GM23338 (cell line): ENCODE data around the gene ADGRG7. TPM values are rescaled to one million over a fixed set of nuclear protein-coding genes. Genes with fewer than 3 reads are reported as not detected.
A peak's percentile ranks its signal among the peaks of the same experiment; 100 is the strongest.

Experiments
- ATAC-seq: fragments of 200-7000 bp; cut with Tn5 transposase; 3 replicates; pipeline ENCODE4 v1.9.1; 2020
- DNase-seq: peaks from one replicate; pipeline ENCODE4 v3.0.0-alpha.2; 2015; ENCODE audit warnings: low spot score
- H2AFZ ChIP-seq: fragments of 200-600 bp; sonication (generic); 2 replicates; pipeline ENCODE4 v1.8.0; 2016; ENCODE audit warnings: antibody characterized with exemption, mild to moderate bottlenecking, moderate library complexity
- H3F3A ChIP-seq: fragments of 200-600 bp; sonication (generic); replicated peaks from 2 replicates; pipeline ENCODE4 v1.8.0; 2017; ENCODE audit warnings: antibody characterized with exemption, mixed run types, low read depth
- H3K27ac ChIP-seq: fragments of 200-600 bp; sonication (generic); 2 replicates; pipeline ENCODE4 v1.6.1; 2016; ENCODE audit warnings: low read depth
- H3K27me3 ChIP-seq: fragments of 200-600 bp; sonication (generic); 2 replicates; pipeline ENCODE4 v1.8.0; 2016; ENCODE audit warnings: mild to moderate bottlenecking, mixed run types, moderate library complexity; ENCODE audit not compliant: insufficient read depth
- H3K36me3 ChIP-seq: fragments of 200-600 bp; sonication (generic); 2 replicates; pipeline ENCODE4 v1.8.0; 2016; ENCODE audit warnings: mild to moderate bottlenecking; ENCODE audit not compliant: insufficient read depth
- H3K4me1 ChIP-seq: fragments of 200-600 bp; sonication (generic); 2 replicates; pipeline ENCODE4 v1.8.0; 2016; ENCODE audit warnings: mild to moderate bottlenecking, moderate library complexity; ENCODE audit not compliant: insufficient read depth
- H3K4me2 ChIP-seq: fragments of 200-600 bp; sonication (generic); 2 replicates; pipeline ENCODE4 v1.7.1; 2017; ENCODE audit warnings: mixed run types
- H3K4me3 ChIP-seq: fragments of 200-600 bp; sonication (generic); 2 replicates; pipeline ENCODE4 v1.6.1; 2016; ENCODE audit warnings: mixed run types
- H3K79me2 ChIP-seq: fragments of 200-600 bp; sonication (generic); replicated peaks from 2 replicates; pipeline ENCODE4 v1.8.0; 2017; ENCODE audit warnings: mild to moderate bottlenecking; ENCODE audit not compliant: insufficient read depth
- H3K9me2 ChIP-seq: fragments of 200-600 bp; sonication (generic); 2 replicates; pipeline ENCODE4 v1.8.0; 2017; ENCODE audit not compliant: insufficient read depth
- H4K20me1 ChIP-seq: fragments of 200-600 bp; sonication (generic); replicated peaks from 2 replicates; pipeline ENCODE4 v1.8.0; 2017; ENCODE audit warnings: mild to moderate bottlenecking; ENCODE audit not compliant: insufficient read depth
- H3K27ac Mint-ChIP-seq: 2 replicates; pipeline ENCODE4 v1.8.0; 2020; ENCODE audit warnings: inconsistent platforms, mild to moderate bottlenecking, moderate library complexity, mixed read lengths
- H3K27me3 Mint-ChIP-seq: 3 replicates; pipeline ENCODE4 v1.8.0; 2022; ENCODE audit warnings: low read depth, mild to moderate bottlenecking, moderate library complexity, mixed read lengths, inconsistent platforms; ENCODE audit not compliant: insufficient read depth, poor library complexity
- H3K36me3 Mint-ChIP-seq: 3 replicates; pipeline ENCODE4 v1.8.0; 2021; ENCODE audit warnings: low read depth, mild to moderate bottlenecking, inconsistent platforms, moderate library complexity, mixed read lengths
- H3K4me1 Mint-ChIP-seq: 3 replicates; pipeline ENCODE4 v1.8.0; 2020; ENCODE audit warnings: mild to moderate bottlenecking, inconsistent platforms, mixed read lengths
- H3K4me3 Mint-ChIP-seq: 3 replicates; pipeline ENCODE4 v1.8.0; 2021; ENCODE audit warnings: moderate library complexity, mild to moderate bottlenecking, inconsistent platforms, mixed read lengths
- H3K9me3 Mint-ChIP-seq: 3 replicates; pipeline ENCODE4 v1.8.0; 2020; ENCODE audit warnings: moderate library complexity, mild to moderate bottlenecking, inconsistent platforms, mixed read lengths
- CREB1 ChIP-seq: fragments of 250-450 bp; sonication (Bioruptor Pico); IDR thresholded peaks from 2 replicates; pipeline ENCODE4 v1.5.0; 2020; ENCODE audit warnings: low read depth, mild to moderate bottlenecking, moderate library complexity
- EZH2 ChIP-seq: fragments of 200-600 bp; sonication (generic); IDR thresholded peaks from one replicate; pipeline ENCODE4 v1.8.0; 2017; ENCODE audit warnings: antibody characterized with exemption, mild to moderate bottlenecking, low read depth; ENCODE audit not compliant: unreplicated experiment
- EZH2phosphoT487 ChIP-seq: fragments of 200-600 bp; sonication (generic); IDR thresholded peaks from one replicate; pipeline ENCODE4 v1.8.1; 2018; ENCODE audit warnings: antibody characterized with exemption; ENCODE audit not compliant: unreplicated experiment
- JUNB ChIP-seq: IDR thresholded peaks from one replicate; pipeline ENCODE4 v1.6.1; 2016; ENCODE audit warnings: antibody characterized with exemption; ENCODE audit not compliant: unreplicated experiment
- NANOG ChIP-seq: IDR thresholded peaks from 2 replicates; pipeline ENCODE4 v1.6.1; 2016; ENCODE audit warnings: antibody characterized with exemption, borderline replicate concordance
- POLR2AphosphoS5 ChIP-seq: IDR thresholded peaks from 2 replicates; pipeline ENCODE4 v1.6.1; 2016; ENCODE audit warnings: antibody characterized with exemption, low read depth
- STAT1 ChIP-seq: IDR thresholded peaks from one replicate; pipeline ENCODE4 v1.6.1; 2016; ENCODE audit warnings: antibody characterized with exemption; ENCODE audit not compliant: unreplicated experiment
- ZNF114 ChIP-seq: fragments of 250-450 bp; sonication (Bioruptor Pico); IDR thresholded peaks from 2 replicates; pipeline ENCODE4 v1.5.0; 2020; ENCODE audit warnings: mild to moderate bottlenecking, moderate library complexity
- ZNF331 ChIP-seq: fragments of 250-450 bp; sonication (Bioruptor Pico); IDR thresholded peaks from 2 replicates; pipeline ENCODE4 v1.5.0; 2020; ENCODE audit warnings: low read depth, mild to moderate bottlenecking, moderate library complexity
- polyA plus RNA-seq: library from polyadenylated mRNA; unstranded; fragments of >200 nt; fragmentation: Nextera tagmentation; extraction: Ambion mirVana; gene quantifications from 2 replicates; pipeline ENCODE4 v1.2.1, GENCODE V29; 2016
- total RNA-seq: library from RNA; depleted of rRNA; stranded (reverse); fragments of >200 nt; shearing (Covaris generic); gene quantifications from 2 replicates; pipeline ENCODE4 v1.2.3, GENCODE V29; 2014
- TF ChIP-seq, protein P1 (sequence below): IDR thresholded peaks from 2 replicates; pipeline ENCODE4 v1.6.1; 2016; ENCODE audit warnings: antibody characterized with exemption
- TF ChIP-seq, protein P2 (sequence below): IDR thresholded peaks from one replicate; pipeline ENCODE4 v1.6.1; 2018; ENCODE audit warnings: antibody characterized with exemption; ENCODE audit not compliant: unreplicated experiment
- TF ChIP-seq, protein P3 (sequence below), 2 experiments: fragments of 200-600 bp in 1 of 2; sonication (generic) in 1 of 2; conservative IDR thresholded peaks; 2 replicates each; pipeline versions ENCODE4 v1.5.1 to v1.6.1; 2016 to 2017; ENCODE audit warnings: antibody characterized with exemption in 2 of 2, low read depth in 2 of 2, mild to moderate bottlenecking in 2 of 2, moderate library complexity in 1 of 2

Gene ADGRG7
- total and polyA plus RNA-seq, 2 experiments from 2014 or later: not detected

DNA sequence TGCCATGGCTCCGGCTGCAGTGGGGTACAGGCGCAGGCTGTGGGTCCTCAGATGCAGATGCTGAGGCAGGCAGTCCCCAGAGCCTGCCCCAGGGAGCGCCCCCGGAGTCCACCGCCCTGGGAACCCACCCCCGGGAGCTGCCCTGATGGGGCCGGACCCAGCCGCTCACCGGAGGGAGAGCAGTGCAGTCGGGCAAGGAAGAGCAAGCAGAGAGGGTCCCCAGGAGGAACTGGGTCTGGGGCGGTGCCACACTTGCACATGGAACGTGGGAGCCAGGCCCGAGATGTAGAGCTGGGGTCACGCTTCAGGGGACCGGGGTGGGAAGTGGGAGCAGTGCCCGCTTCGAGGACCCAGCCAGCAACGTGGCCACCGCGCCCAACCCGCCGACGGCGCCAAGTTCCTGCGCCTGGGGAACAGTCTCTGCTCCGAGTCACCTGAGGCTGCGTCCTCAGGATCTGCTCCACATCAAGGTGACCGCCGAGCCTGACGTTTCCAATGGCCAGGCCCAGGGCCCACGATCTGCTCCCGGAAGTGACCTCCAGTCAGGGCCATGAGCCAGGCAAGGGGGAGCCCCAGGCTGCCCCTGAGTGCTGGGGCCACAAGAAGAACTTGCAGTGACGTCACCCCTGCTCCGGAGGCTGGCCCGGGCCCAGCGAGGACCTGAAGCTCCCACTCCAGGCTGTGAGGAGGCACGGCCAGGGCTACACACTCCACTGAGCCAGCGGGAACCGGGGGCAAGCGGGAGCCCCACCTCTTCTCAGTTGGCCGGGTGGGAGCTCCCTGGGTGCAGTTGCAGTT, 72.9 kb downstream of the ADGRG7 start:
- Mint-ChIP-seq H3K27me3 (no peaks in the 10 kb centered on the region), H3K4me1 (no peaks in the 10 kb centered on the region), H3K9me3 (no peaks in the 10 kb centered on the region), H3K36me3 (no peaks in the 10 kb centered on the region), H3K4me3 (no peak overlapping the region), H3K27ac (no peak overlapping the region)
- no peak overlapping the region for H3K27ac ChIP-seq
- H3K9me2 ChIP-seq: no peaks in the 10 kb centered on the region
- TF ChIP-seq NANOG: no peak
- TF ChIP-seq, protein P1, sequence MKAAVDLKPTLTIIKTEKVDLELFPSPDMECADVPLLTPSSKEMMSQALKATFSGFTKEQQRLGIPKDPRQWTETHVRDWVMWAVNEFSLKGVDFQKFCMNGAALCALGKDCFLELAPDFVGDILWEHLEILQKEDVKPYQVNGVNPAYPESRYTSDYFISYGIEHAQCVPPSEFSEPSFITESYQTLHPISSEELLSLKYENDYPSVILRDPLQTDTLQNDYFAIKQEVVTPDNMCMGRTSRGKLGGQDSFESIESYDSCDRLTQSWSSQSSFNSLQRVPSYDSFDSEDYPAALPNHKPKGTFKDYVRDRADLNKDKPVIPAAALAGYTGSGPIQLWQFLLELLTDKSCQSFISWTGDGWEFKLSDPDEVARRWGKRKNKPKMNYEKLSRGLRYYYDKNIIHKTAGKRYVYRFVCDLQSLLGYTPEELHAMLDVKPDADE: no peak
- no peaks in the 10 kb centered on the region for H3K4me1 ChIP-seq
- H3K79me2 ChIP-seq: no peaks in the 10 kb centered on the region
- H3K4me2 ChIP-seq: no peak overlapping the region
- peak overlapping the region; percentile 59; the same call in 1 of the 2 replicates for H2AFZ ChIP-seq
- H4K20me1 ChIP-seq: no peaks in the 10 kb centered on the region
- H3F3A ChIP-seq: no peaks in the 10 kb centered on the region
- no peak overlapping the region for H3K4me3 ChIP-seq
- no peaks in the 10 kb centered on the region for H3K27me3 ChIP-seq
- peak; percentile 50 for ATAC-seq
- no peaks in the 10 kb centered on the region for H3K36me3 ChIP-seq
- peak; percentile 2 for DNase-seq

DNA sequence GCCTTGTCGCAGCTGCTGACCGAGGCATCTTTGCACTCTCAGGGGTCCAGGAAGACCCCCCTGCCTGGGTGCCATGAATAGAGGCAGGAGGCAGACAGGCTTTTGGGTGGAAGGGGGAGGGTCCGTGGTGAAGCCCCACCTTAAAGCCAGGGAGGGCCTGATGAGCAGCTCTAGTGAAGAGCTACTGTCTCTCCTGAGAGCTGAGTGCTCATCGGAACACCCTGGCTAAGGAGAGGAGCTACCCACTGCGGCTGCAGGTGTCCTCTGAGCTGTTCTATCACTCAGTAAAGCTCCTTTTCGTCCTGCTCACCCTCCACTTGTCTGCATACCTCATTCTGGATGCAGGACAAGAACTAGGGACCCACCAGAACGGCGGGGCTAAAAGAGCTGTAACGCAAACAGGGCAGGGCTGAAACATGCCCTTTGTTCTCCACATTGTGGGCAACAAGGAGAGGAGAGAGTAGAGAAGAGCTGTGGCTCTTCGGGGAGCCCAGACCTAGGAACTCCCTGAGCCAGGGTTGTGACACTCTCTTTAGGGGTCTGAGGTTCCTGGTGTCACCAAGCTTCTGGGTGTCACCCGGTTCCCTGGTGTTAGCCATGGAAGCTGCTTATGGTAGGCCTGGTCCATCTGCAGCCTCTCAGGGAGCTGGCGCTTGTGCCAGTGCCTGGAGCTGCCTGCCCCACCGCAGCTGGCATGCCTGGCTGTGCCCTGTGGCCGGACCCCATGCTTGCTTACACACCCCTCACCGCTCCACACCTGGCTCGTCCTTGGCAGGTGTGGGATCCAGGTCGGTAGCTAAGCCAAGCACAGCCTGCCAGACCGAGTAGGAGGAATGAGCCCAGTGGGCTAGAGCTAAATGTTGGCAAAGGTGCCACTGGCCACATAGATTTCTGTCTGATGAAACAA, 73.7 kb downstream of the ADGRG7 start:
- ATAC-seq (peak; percentile 50), DNase-seq (no peak)
- Mint-ChIP-seq H3K27ac (no peak overlapping the region), H3K4me1 (no peaks in the 10 kb centered on the region), H3K9me3 (no peaks in the 10 kb centered on the region), H3K27me3 (no peaks in the 10 kb centered on the region), H3K36me3 (no peaks in the 10 kb centered on the region), H3K4me3 (no peak overlapping the region)
- Histone ChIP-seq H2AFZ (peak overlapping the region; percentile 59), H3F3A (no peaks in the 10 kb centered on the region), H3K4me3 (no peak overlapping the region), H3K4me1 (no peaks in the 10 kb centered on the region), H3K27ac (no peak overlapping the region), H3K79me2 (no peaks in the 10 kb centered on the region), H3K9me2 (no peaks in the 10 kb centered on the region), H4K20me1 (no peaks in the 10 kb centered on the region), H3K36me3 (no peaks in the 10 kb centered on the region), H3K27me3 (no peaks in the 10 kb centered on the region), H3K4me2 (no peak overlapping the region)
- TF ChIP-seq JUNB (no peak), POLR2AphosphoS5 (no peak), EZH2 (no peak), CREB1 (CRISPR knock-in tag) (no peak), ZNF114 (CRISPR knock-in tag) (no peak), NANOG (no peak), STAT1 (no peak), EZH2phosphoT487 (no peak), ZNF331 (no peak)
- TF ChIP-seq, protein P2, sequence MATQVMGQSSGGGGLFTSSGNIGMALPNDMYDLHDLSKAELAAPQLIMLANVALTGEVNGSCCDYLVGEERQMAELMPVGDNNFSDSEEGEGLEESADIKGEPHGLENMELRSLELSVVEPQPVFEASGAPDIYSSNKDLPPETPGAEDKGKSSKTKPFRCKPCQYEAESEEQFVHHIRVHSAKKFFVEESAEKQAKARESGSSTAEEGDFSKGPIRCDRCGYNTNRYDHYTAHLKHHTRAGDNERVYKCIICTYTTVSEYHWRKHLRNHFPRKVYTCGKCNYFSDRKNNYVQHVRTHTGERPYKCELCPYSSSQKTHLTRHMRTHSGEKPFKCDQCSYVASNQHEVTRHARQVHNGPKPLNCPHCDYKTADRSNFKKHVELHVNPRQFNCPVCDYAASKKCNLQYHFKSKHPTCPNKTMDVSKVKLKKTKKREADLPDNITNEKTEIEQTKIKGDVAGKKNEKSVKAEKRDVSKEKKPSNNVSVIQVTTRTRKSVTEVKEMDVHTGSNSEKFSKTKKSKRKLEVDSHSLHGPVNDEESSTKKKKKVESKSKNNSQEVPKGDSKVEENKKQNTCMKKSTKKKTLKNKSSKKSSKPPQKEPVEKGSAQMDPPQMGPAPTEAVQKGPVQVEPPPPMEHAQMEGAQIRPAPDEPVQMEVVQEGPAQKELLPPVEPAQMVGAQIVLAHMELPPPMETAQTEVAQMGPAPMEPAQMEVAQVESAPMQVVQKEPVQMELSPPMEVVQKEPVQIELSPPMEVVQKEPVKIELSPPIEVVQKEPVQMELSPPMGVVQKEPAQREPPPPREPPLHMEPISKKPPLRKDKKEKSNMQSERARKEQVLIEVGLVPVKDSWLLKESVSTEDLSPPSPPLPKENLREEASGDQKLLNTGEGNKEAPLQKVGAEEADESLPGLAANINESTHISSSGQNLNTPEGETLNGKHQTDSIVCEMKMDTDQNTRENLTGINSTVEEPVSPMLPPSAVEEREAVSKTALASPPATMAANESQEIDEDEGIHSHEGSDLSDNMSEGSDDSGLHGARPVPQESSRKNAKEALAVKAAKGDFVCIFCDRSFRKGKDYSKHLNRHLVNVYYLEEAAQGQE: no peak
- TF ChIP-seq, protein P3, sequence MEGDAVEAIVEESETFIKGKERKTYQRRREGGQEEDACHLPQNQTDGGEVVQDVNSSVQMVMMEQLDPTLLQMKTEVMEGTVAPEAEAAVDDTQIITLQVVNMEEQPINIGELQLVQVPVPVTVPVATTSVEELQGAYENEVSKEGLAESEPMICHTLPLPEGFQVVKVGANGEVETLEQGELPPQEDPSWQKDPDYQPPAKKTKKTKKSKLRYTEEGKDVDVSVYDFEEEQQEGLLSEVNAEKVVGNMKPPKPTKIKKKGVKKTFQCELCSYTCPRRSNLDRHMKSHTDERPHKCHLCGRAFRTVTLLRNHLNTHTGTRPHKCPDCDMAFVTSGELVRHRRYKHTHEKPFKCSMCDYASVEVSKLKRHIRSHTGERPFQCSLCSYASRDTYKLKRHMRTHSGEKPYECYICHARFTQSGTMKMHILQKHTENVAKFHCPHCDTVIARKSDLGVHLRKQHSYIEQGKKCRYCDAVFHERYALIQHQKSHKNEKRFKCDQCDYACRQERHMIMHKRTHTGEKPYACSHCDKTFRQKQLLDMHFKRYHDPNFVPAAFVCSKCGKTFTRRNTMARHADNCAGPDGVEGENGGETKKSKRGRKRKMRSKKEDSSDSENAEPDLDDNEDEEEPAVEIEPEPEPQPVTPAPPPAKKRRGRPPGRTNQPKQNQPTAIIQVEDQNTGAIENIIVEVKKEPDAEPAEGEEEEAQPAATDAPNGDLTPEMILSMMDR (conservative IDR thresholded peaks at IDR 0.05; ENCODE audit: low read depth in 2 of 2): no peak
- TF ChIP-seq, protein P1: no peak
